Omental fat pad (tissue), 4 donors: ENCODE results near the gene ARID2. TPM values are rescaled to one million over a fixed set of nuclear protein-coding genes. Genes with fewer than 3 reads are reported as not detected.

ENCODE experiments used
- ATAC-seq: fragments of 150-250 bp; one replicate; pipeline ENCODE4 v1.9.1; 2016; ENCODE audit warnings: mild to moderate bottlenecking, moderate library complexity; ENCODE audit not compliant: low FRiP score
- DNase-seq: peaks from one replicate; pipeline ENCODE4 v3.0.0-alpha.2; 2019; ENCODE audit warnings: low spot score
- CTCF ChIP-seq, 3 donors: fragments of 450-650 bp; IDR thresholded peaks; one replicate each; pipeline ENCODE4 v1.5.1; 2016 to 2017; ENCODE audit warnings: antibody characterized with exemption in 3 of 3, mild to moderate bottlenecking in 3 of 3, moderate library complexity in 2 of 3
- total RNA-seq, 4 donors: library from RNA; depleted of rRNA; stranded (reverse); fragments of >200 nt; gene quantifications; one replicate each; pipeline ENCODE4 v1.1.0, GENCODE V29; 2016

ARID2 gene
- total RNA-seq, 4 donors from 2014 or later: 18.5 to 40.7 (median 27.3) TPM

GRCh38 chr12:45704968-45705367 lies 24.5 kb upstream of the ARID2 start:
- DNase-seq (no peak), ATAC-seq (no peak)
- TF ChIP-seq CTCF (IDR thresholded peaks at IDR 0.05): no peak

- DNase-seq (no peak), ATAC-seq (no peak)
- TF ChIP-seq CTCF (IDR thresholded peaks at IDR 0.05): no peak
These were observed 24.1 kb upstream of the ARID2 start for GRCh38 chr12:45705404-45705803.

GRCh38 chr12:45707241-45707857 lies 22.2 kb upstream of the ARID2 start:
- no peak for TF ChIP-seq CTCF (IDR thresholded peaks at IDR 0.05)
- ATAC-seq: no peak
- DNase-seq: no peak

- no peak for TF ChIP-seq CTCF (IDR thresholded peaks at IDR 0.05)
- no peak for DNase-seq
- ATAC-seq: no peak
These were observed 21.1 kb upstream of the ARID2 start for GRCh38 chr12:45708363-45708762.

- DNase-seq (no peak), ATAC-seq (no peak)
- TF ChIP-seq CTCF (IDR thresholded peaks at IDR 0.05): no peak
These were observed 20.6 kb upstream of the ARID2 start for GRCh38 chr12:45708901-45709300.

GRCh38 chr12:45712319-45712718 lies 17.2 kb upstream of the ARID2 start:
- DNase-seq (no peak), ATAC-seq (no peak)
- TF ChIP-seq CTCF (IDR thresholded peaks at IDR 0.05): no peak

- no peak for DNase-seq
- no peak for TF ChIP-seq CTCF (IDR thresholded peaks at IDR 0.05)
- no peak for ATAC-seq
These were observed 16.4 kb upstream of the ARID2 start for GRCh38 chr12:45713078-45713477.
